Duodenal mucosa (tissue), 2 donors: ENCODE results near the gene WDR64.
"Not testable (repeated sequence)": the region's sequence is repeated elsewhere in the genome, so short reads cannot be mapped to it uniquely, and the experiment has no call there.

Experiments
- H3K27ac ChIP-seq: one replicate; pipeline ENCODE4 v1.7.0; 2013; ENCODE audit warnings: low read depth, low read length
- H3K27me3 ChIP-seq, 2 donors: one replicate each; pipeline ENCODE4 v1.7.0; 2013; ENCODE audit warnings: low read length in 2 of 2, control low read depth in 1 of 2; ENCODE audit not compliant: insufficient read depth in 2 of 2, control insufficient read depth in 1 of 2
- H3K36me3 ChIP-seq, 2 donors: one replicate each; pipeline ENCODE4 v1.7.0; 2013; ENCODE audit warnings: low read length in 2 of 2, control low read depth in 1 of 2; ENCODE audit not compliant: insufficient read depth in 2 of 2, control insufficient read depth in 1 of 2
- H3K4me1 ChIP-seq, 2 donors: one replicate each; pipeline ENCODE4 v1.7.0; 2013; ENCODE audit warnings: low read length in 2 of 2, control low read depth in 1 of 2; ENCODE audit not compliant: insufficient read depth in 2 of 2, control insufficient read depth in 1 of 2
- H3K4me3 ChIP-seq, 2 donors: one replicate each; pipeline ENCODE4 v1.7.0; 2013; ENCODE audit warnings: low read length in 2 of 2, low read depth in 1 of 2
- H3K9ac ChIP-seq, 2 donors: one replicate each; pipeline ENCODE4 v1.7.0; 2013; ENCODE audit warnings: low read length in 2 of 2, low read depth in 1 of 2
- H3K9me3 ChIP-seq, 2 donors: one replicate each; pipeline ENCODE4 v1.7.0; 2013; ENCODE audit warnings: low read length in 2 of 2, control low read depth in 1 of 2; ENCODE audit not compliant: control insufficient read depth in 1 of 2

Gene WDR64

GRCh38 chr1:241648159-241648558, 3.9 kb upstream of the WDR64 start:
- Histone ChIP-seq H3K27ac (no peak overlapping the region), H3K9me3 (no peaks in the 10 kb centered on the region), H3K27me3 (no peaks in the 10 kb centered on the region), H3K4me1 (no peaks in the 10 kb centered on the region), H3K36me3 (no peaks in the 10 kb centered on the region), H3K4me3 (no peak overlapping the region), H3K9ac (no peak overlapping the region)

GRCh38 chr1:241654019-241654418, 1.9 kb downstream of the WDR64 start:
- Histone ChIP-seq H3K4me1 (no peaks in the 10 kb centered on the region), H3K27ac (no peak overlapping the region), H3K9ac (no peak overlapping the region), H3K36me3 (no peaks in the 10 kb centered on the region), H3K4me3 (no peak overlapping the region), H3K27me3 (no peaks in the 10 kb centered on the region), H3K9me3 (no peaks in the 10 kb centered on the region)

- no peaks in the 10 kb centered on the region for H3K27me3 ChIP-seq
- H3K4me1 ChIP-seq = no peaks in the 10 kb centered on the region
- no peak overlapping the region for H3K4me3 ChIP-seq
- H3K9ac ChIP-seq = no peak overlapping the region
- H3K36me3 ChIP-seq = no peaks in the 10 kb centered on the region
- no peaks in the 10 kb centered on the region for H3K9me3 ChIP-seq
- no peak overlapping the region for H3K27ac ChIP-seq
These were observed 2.6 kb downstream of the WDR64 start for GRCh38 chr1:241654641-241655040.

GRCh38 chr1:241658081-241658793, 6.2 kb downstream of the WDR64 start:
- Histone ChIP-seq H3K9me3 (no peaks in the 10 kb centered on the region), H3K4me1 (no peaks in the 10 kb centered on the region), H3K36me3 (no peaks in the 10 kb centered on the region), H3K4me3 (no peak overlapping the region), H3K9ac (no peak overlapping the region), H3K27me3 (no peaks in the 10 kb centered on the region), H3K27ac (no peak overlapping the region)

- H3K27me3 ChIP-seq, H3K36me3 ChIP-seq, H3K9me3 ChIP-seq, H3K27ac ChIP-seq, H3K4me3 ChIP-seq, H3K4me1 ChIP-seq, H3K9ac ChIP-seq: not testable (repeated sequence)
These were observed 6.9 kb downstream of the WDR64 start for GRCh38 chr1:241659016-241659415.

- Histone ChIP-seq H3K9ac (no peak overlapping the region), H3K4me1 (no peaks in the 10 kb centered on the region), H3K27me3 (no peaks in the 10 kb centered on the region), H3K9me3 (no peaks in the 10 kb centered on the region), H3K4me3 (no peak overlapping the region), H3K27ac (no peak overlapping the region), H3K36me3 (no peaks in the 10 kb centered on the region)
These were observed 8.4 kb downstream of the WDR64 start for GRCh38 chr1:241660424-241660972.

- Histone ChIP-seq H3K4me1 (no peaks in the 10 kb centered on the region), H3K9me3 (no peaks in the 10 kb centered on the region), H3K27me3 (no peaks in the 10 kb centered on the region), H3K36me3 (no peaks in the 10 kb centered on the region), H3K4me3 (no peak overlapping the region), H3K27ac (no peak overlapping the region), H3K9ac (no peak overlapping the region)
These were observed 14.3 kb downstream of the WDR64 start for GRCh38 chr1:241666419-241666818.

- no peaks in the 10 kb centered on the region for H3K36me3 ChIP-seq
- H3K4me1 ChIP-seq = no peaks in the 10 kb centered on the region
- H3K27ac ChIP-seq = no peak overlapping the region
- no peaks in the 10 kb centered on the region for H3K27me3 ChIP-seq
- no peaks in the 10 kb centered on the region for H3K9me3 ChIP-seq
- H3K4me3 ChIP-seq = no peak overlapping the region
- H3K9ac ChIP-seq = no peak overlapping the region
These were observed 20.2 kb downstream of the WDR64 start for GRCh38 chr1:241672301-241672700.

GRCh38 chr1:241674805-241675384, 22.8 kb downstream of the WDR64 start:
- Histone ChIP-seq H3K4me3 (no peak overlapping the region), H3K9ac (no peak overlapping the region), H3K27ac (no peak overlapping the region), H3K4me1 (no peaks in the 10 kb centered on the region), H3K36me3 (no peaks in the 10 kb centered on the region), H3K27me3 (no peaks in the 10 kb centered on the region), H3K9me3 (no peaks in the 10 kb centered on the region)

- no peaks in the 10 kb centered on the region for H3K9me3 ChIP-seq
- H3K27me3 ChIP-seq = no peaks in the 10 kb centered on the region
- H3K4me3 ChIP-seq = no peak overlapping the region
- H3K27ac ChIP-seq = no peak overlapping the region
- no peak overlapping the region for H3K9ac ChIP-seq
- no peaks in the 10 kb centered on the region for H3K36me3 ChIP-seq
- no peaks in the 10 kb centered on the region for H3K4me1 ChIP-seq
These were observed 23.9 kb downstream of the WDR64 start for GRCh38 chr1:241675983-241676382.
